Stomach (tissue), 9 donors: ENCODE data around the gene MAP9. TPM values are rescaled to one million over a fixed set of nuclear protein-coding genes. Genes with fewer than 3 reads are reported as not detected.

Source experiments
- DNase-seq, 2 donors: peaks; one replicate each; pipeline versions ENCODE4 v3.0.0 to v3.0.0-alpha.2; 2013 to 2019
- H3K27ac ChIP-seq, 5 donors: fragments of 200-600 bp in 4 of 5; sonication (generic) in 4 of 5; one replicate each; pipeline ENCODE4 v1.5.1; 2013 to 2019; ENCODE audit warnings: mild to moderate bottlenecking in 1 of 5, moderate library complexity in 1 of 5
- H3K27me3 ChIP-seq, 3 donors: fragments of 200-600 bp; sonication (generic); one replicate each; pipeline ENCODE4 v1.5.1; 2017 to 2019; ENCODE audit warnings: mixed run types in 1 of 3
- H3K36me3 ChIP-seq, 4 donors: fragments of 200-600 bp; sonication (generic); 1 replicate in 3 of 4; 2 replicates in 1 of 4; pipeline ENCODE4 v1.5.1; 2016 to 2019
- H3K4me1 ChIP-seq, 4 donors: fragments of 200-600 bp; sonication (generic); one replicate each; pipeline ENCODE4 v1.5.1; 2016 to 2019
- H3K4me3 ChIP-seq, 4 donors: fragments of 200-600 bp; sonication (generic) in 3 of 4; one replicate each; pipeline ENCODE4 v1.5.1; 2016 to 2019; ENCODE audit warnings: mild to moderate bottlenecking in 1 of 4
- H3K9me3 ChIP-seq, 4 donors: fragments of 200-600 bp; sonication (generic); one replicate each; pipeline ENCODE4 v1.5.1; 2016 to 2019
- EP300 ChIP-seq: sonication (generic); formaldehyde crosslinking; IDR thresholded peaks from one replicate; pipeline ENCODE4 v1.6.1; 2017; ENCODE audit warnings: antibody characterized with exemption
- POLR2A ChIP-seq, 4 donors: fragments of 450-650 bp; IDR thresholded peaks; one replicate each; pipeline ENCODE4 v1.6.1; 2016; ENCODE audit warnings: antibody characterized with exemption in 4 of 4, control low read depth in 2 of 4, mild to moderate bottlenecking in 1 of 4, moderate library complexity in 1 of 4
- POLR2AphosphoS5 ChIP-seq, 3 donors: sonication (generic); formaldehyde crosslinking; IDR thresholded peaks; one replicate each; pipeline ENCODE4 v1.6.1; 2016; ENCODE audit warnings: antibody characterized with exemption in 3 of 3
- WGBS, 5 donors: extraction: QIAGEN DNeasy Blood & Tissue Kit in 3 of 5; methylation state at CpG; one replicate each; pipeline versions ENCODE4 v1.1.5 to v1.1.7; 2013 to 2018; 5-methylcytosine and 5-hydroxymethylcytosine counted together
- intact Hi-C: fragments of 100-400 bp; cut with DNase I; formaldehyde crosslinking; loops from one replicate; pipeline ENCODE4 v1.15.1; 2023; ENCODE audit warnings: low total_unique reads
- polyA plus RNA-seq, 3 donors: library from polyadenylated mRNA; stranded (reverse); fragments of 200-250 nt; gene quantifications; one replicate each; pipeline ENCODE4 v1.2.3, GENCODE V29; 2013
- total RNA-seq, 5 donors: library from RNA; depleted of rRNA; stranded (reverse); fragments of >200 nt; gene quantifications; one replicate each; pipeline versions ENCODE4 v1.1.0 to v1.2.3, GENCODE V29; 2014 to 2016
- TF ChIP-seq, protein P1 (sequence below), 7 experiments: fragments of 450-650 bp in 4 of 7; fragments of 200-600 bp in 3 of 7; sonication (generic) in 3 of 7; IDR thresholded peaks; one replicate each; pipeline ENCODE4 v1.5.1; 2016 to 2019; ENCODE audit warnings: antibody characterized with exemption in 7 of 7, control low read depth in 2 of 7, mild to moderate bottlenecking in 1 of 7
- donor health status: healthy with polysubstance abuse.
- donor health status: Bipolar disorder and iron deficiency.
- donor health status: healthy.

MAP9 gene
- total and polyA plus RNA-seq, 8 donors: 1.2 to 21.5 (median 7.2) TPM

DNA sequence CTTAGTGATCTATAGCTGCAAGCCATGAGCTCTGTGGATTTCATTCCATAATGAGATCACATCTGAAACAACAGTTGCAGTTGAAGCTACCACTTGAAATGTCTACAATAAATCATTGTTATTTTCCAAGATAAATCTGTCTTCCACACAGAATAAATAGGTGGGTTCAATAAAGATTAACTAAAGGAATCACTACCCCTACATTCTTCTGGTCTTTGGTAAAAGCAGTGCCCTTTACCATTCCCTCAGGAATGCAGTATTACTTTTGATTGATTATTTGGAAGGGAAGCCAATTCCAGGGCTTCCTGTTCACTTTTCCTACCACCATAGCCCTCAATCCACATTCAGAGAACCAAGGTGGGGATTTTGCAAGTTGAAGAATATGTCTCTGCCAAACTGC is 38.9 kb upstream of the MAP9 start:
- peaks cover 0 to 4% (median 0%) of the 10 kb centered on the region in 4 donors for H3K4me1 ChIP-seq
- no peak overlapping the region for H3K4me3 ChIP-seq
- TF ChIP-seq, protein P1, sequence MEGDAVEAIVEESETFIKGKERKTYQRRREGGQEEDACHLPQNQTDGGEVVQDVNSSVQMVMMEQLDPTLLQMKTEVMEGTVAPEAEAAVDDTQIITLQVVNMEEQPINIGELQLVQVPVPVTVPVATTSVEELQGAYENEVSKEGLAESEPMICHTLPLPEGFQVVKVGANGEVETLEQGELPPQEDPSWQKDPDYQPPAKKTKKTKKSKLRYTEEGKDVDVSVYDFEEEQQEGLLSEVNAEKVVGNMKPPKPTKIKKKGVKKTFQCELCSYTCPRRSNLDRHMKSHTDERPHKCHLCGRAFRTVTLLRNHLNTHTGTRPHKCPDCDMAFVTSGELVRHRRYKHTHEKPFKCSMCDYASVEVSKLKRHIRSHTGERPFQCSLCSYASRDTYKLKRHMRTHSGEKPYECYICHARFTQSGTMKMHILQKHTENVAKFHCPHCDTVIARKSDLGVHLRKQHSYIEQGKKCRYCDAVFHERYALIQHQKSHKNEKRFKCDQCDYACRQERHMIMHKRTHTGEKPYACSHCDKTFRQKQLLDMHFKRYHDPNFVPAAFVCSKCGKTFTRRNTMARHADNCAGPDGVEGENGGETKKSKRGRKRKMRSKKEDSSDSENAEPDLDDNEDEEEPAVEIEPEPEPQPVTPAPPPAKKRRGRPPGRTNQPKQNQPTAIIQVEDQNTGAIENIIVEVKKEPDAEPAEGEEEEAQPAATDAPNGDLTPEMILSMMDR (IDR thresholded peaks at IDR 0.05): no peak
- no peak for TF ChIP-seq POLR2AphosphoS5 (IDR thresholded peaks at IDR 0.05)
- TF ChIP-seq EP300: no peak
- no peak for TF ChIP-seq POLR2A (IDR thresholded peaks at IDR 0.05)
- DNase-seq: no peak
- no peaks in the 10 kb centered on the region for H3K36me3 ChIP-seq
- intact Hi-C loops: no loop called here
- no peaks in the 10 kb centered on the region for H3K9me3 ChIP-seq
- H3K27ac ChIP-seq: no peak overlapping the region
- no peaks in the 10 kb centered on the region for H3K27me3 ChIP-seq

DNA sequence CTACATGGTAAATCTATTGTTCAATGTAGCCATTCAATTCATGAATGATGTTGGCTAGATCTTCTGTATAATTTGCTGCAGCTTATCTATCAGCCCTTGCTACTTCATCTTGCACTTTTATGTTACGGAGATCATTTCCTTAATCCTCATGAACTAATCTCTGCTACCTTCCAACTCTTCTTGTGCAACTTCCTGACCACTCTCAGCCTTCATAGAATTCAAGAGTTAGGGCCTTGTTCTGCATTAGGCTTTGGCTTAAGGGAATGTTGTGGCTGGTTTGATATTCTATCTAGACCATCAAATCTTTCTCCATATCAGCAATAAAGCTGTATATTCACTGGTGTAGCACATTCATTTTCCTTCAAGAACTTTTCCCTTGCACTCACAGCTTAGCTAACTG is 36.7 kb upstream of the MAP9 start:
- Histone ChIP-seq H3K4me1 (peaks cover 0 to 4% (median 0%) of the 10 kb centered on the region in 4 donors), H3K4me3 (no peak overlapping the region), H3K36me3 (no peaks in the 10 kb centered on the region), H3K27ac (no peak overlapping the region), H3K9me3 (no peaks in the 10 kb centered on the region), H3K27me3 (no peaks in the 10 kb centered on the region)
- intact Hi-C loops: no loop called here
- WGBS, 5 donors: 48 to 95% (median 80%) methylated on average over 1 of the region's 1 CpG
- TF ChIP-seq POLR2A (IDR thresholded peaks at IDR 0.05): no peak
- TF ChIP-seq, protein P1 (IDR thresholded peaks at IDR 0.05): no peak
- no peak for TF ChIP-seq EP300
- TF ChIP-seq POLR2AphosphoS5 (IDR thresholded peaks at IDR 0.05): no peak
- no peak for DNase-seq

DNA sequence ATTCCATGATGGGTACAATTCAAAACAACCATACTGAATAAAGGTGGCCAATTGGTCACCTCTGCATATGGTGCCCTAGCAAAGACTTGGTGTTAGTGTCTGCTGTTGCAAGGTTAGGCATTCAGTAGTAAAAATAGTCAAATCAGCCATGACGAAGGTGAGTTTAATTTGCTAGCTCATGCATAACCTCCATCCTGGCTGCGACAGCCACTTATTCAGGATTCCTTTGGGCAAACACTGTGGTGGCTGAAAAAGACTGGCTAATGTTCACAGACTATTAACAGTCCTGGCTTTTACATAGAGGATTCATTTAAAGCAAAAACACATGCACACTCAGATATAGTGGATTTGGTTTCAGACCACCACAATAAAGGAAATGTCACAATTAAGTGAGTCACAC is 34.8 kb upstream of the MAP9 start:
- Histone ChIP-seq H3K36me3 (no peaks in the 10 kb centered on the region), H3K27ac (no peak overlapping the region), H3K27me3 (no peaks in the 10 kb centered on the region), H3K4me3 (no peak overlapping the region), H3K4me1 (no peaks in the 10 kb centered on the region), H3K9me3 (no peaks in the 10 kb centered on the region)
- intact Hi-C loops: no loop called here
- WGBS, 5 donors: 75 to 92% (median 86%) methylated on average over 2 of the region's 2 CpGs
- DNase-seq: no peak
- TF ChIP-seq EP300: no peak
- no peak for TF ChIP-seq POLR2A (IDR thresholded peaks at IDR 0.05)
- no peak for TF ChIP-seq POLR2AphosphoS5 (IDR thresholded peaks at IDR 0.05)
- TF ChIP-seq, protein P1 (IDR thresholded peaks at IDR 0.05): no peak

DNA sequence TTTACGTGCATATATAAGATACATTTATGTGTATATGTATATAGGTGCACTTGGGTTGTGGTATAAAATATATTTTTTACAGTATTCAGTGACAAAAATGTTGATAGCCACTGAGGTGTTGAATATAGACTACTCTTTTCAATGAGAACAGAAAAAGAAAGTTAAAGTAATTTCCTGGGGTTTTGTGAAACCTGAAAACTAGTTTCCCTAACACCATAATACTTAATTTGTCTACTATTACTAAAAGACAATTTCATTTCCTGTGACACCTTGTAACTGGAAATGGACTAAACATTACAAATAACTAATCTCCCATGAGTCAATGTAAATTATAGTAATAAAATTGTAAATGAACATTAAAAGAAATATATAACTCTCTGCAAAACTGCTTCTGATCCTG is 32.0 kb upstream of the MAP9 start:
- H3K27me3 ChIP-seq: no peaks in the 10 kb centered on the region
- no peak overlapping the region for H3K27ac ChIP-seq
- TF ChIP-seq POLR2A (IDR thresholded peaks at IDR 0.05): no peak
- TF ChIP-seq, protein P1 (IDR thresholded peaks at IDR 0.05): no peak
- no peak for TF ChIP-seq POLR2AphosphoS5 (IDR thresholded peaks at IDR 0.05)
- no peak for TF ChIP-seq EP300
- H3K4me3 ChIP-seq: no peak overlapping the region
- 76 to 100% (median 87%) methylated on average over 1 of the region's 1 CpG for WGBS, 5 donors
- peaks cover 0 to 26% (median 13%) of the 10 kb centered on the region in 4 donors for H3K4me1 ChIP-seq
- no peaks in the 10 kb centered on the region for H3K9me3 ChIP-seq
- no peak for DNase-seq
- intact Hi-C loops: no loop called here
- H3K36me3 ChIP-seq: no peaks in the 10 kb centered on the region
